ENCODE measurements around the gene SGPL1. TPM values are rescaled to one million over a fixed set of nuclear protein-coding genes. Genes with fewer than 3 reads are reported as not detected.

The SGPL1 gene
- total RNA-seq, 4 donors from 2014 or later: 34.2 to 47.1 (median 43.1) TPM

DNA sequence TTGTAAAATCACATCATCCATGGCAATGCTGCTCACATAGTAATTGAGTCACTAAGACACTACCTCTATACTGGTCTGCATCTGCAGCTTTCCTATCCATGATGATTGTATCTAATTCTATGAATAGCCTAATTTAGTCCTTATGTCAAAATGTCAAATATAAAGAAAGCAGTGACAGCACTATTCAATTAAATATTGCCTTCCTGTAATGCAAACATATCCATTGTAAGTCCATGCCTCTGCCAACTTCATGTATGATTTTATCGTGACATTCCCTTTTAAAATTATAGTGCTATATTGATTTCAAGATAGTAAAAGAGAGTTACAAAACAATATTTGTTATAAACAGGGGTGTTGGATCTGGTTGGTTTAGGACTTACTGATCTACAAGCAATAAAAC is 4.8 kb upstream of the SGPL1 start:
- intact Hi-C loops (cut with DNase I): loop anchor here (5.0 kb wide), 1 partner anchor 66 kb away; no protein-coding TSS in a partner anchor
- TF ChIP-seq POLR2A (IDR thresholded peaks at IDR 0.05): no peak
- Histone ChIP-seq H3K4me3 (no peak overlapping the region), H3K27me3 (no peaks in the 10 kb centered on the region), H3K27ac (no peak overlapping the region), H3K4me1 (peaks cover 0 to 67% (median 8%) of the 10 kb centered on the region in 3 donors), H3K9me3 (no peaks in the 10 kb centered on the region), H3K36me3 (no peaks in the 10 kb centered on the region)
- no peak for DNase-seq
- WGBS, 2 donors: 0 to 40% methylated on average over 1 of the region's 1 CpG

DNA sequence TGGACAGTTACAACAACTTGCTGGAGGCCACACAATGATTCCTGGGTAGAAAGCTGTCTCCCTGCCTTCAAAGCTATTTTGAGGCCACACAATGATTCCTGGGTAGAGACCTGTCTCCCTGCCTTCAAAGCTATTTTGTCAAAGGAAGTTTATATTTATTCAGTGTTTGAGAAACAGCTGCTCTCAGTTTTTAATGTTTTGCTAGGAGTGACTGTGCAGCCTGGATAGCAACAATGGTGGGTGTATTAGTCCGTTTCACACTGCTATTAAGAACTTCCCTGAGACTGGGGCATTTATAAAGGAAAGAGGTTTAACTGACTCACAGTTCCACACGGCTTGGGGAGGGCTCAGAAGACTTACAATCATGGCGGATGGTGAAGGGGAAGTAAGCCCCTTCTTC is 3.9 kb upstream of the SGPL1 start:
- Histone ChIP-seq H3K4me1 (peaks cover 2 to 62% (median 8%) of the 10 kb centered on the region in 3 donors), H3K27me3 (no peaks in the 10 kb centered on the region), H3K9me3 (no peaks in the 10 kb centered on the region), H3K36me3 (no peaks in the 10 kb centered on the region), H3K4me3 (no peak overlapping the region), H3K27ac (no peak overlapping the region)
- TF ChIP-seq, protein P1, sequence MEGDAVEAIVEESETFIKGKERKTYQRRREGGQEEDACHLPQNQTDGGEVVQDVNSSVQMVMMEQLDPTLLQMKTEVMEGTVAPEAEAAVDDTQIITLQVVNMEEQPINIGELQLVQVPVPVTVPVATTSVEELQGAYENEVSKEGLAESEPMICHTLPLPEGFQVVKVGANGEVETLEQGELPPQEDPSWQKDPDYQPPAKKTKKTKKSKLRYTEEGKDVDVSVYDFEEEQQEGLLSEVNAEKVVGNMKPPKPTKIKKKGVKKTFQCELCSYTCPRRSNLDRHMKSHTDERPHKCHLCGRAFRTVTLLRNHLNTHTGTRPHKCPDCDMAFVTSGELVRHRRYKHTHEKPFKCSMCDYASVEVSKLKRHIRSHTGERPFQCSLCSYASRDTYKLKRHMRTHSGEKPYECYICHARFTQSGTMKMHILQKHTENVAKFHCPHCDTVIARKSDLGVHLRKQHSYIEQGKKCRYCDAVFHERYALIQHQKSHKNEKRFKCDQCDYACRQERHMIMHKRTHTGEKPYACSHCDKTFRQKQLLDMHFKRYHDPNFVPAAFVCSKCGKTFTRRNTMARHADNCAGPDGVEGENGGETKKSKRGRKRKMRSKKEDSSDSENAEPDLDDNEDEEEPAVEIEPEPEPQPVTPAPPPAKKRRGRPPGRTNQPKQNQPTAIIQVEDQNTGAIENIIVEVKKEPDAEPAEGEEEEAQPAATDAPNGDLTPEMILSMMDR (IDR thresholded peaks at IDR 0.05): no peak
- TF ChIP-seq POLR2A (IDR thresholded peaks at IDR 0.05): no peak
- WGBS, 2 donors: 73 to 75% methylated on average over 3 of the region's 3 CpGs
- no peak for DNase-seq
- intact Hi-C loops (cut with DNase I): loop anchor here (5.0 kb wide), 1 partner anchor 65 kb away; no protein-coding TSS in a partner anchor

DNA sequence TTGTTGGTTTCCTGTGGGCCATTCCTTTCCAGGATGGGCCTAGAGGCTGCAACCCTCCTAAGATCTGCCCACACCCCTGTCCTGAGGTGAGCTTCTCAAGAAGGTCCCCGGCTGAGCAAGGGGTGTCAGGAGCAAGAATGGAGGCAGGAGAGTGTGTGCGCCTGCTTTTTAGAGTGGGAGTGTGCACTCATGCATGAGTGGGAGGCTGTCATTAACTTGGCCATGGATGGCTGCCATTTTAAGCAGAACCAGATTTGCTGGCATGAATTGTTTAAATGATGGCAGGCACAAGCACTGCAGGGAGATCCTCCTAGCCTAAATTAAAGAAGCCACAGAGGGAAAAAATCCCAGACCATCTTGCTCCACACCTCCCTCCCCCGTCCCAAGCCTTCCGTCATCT is 2.9 kb upstream of the SGPL1 start:
- intact Hi-C loops (cut with DNase I): loop anchor here (5.0 kb wide), 1 partner anchor 64 kb away; no protein-coding TSS in a partner anchor
- WGBS, 2 donors: 90 to 100% methylated on average over 2 of the region's 4 CpGs
- Histone ChIP-seq H3K27ac (no peak overlapping the region), H3K36me3 (peaks cover 0 to 7% (median 4%) of the 10 kb centered on the region in 3 donors), H3K4me1 (peaks cover 8 to 62% (median 8%) of the 10 kb centered on the region in 3 donors), H3K4me3 (no peak overlapping the region), H3K9me3 (no peaks in the 10 kb centered on the region), H3K27me3 (no peaks in the 10 kb centered on the region)
- no peak for DNase-seq
- TF ChIP-seq POLR2A (IDR thresholded peaks at IDR 0.05): no peak
- TF ChIP-seq, protein P1 (IDR thresholded peaks at IDR 0.05): no peak

DNA sequence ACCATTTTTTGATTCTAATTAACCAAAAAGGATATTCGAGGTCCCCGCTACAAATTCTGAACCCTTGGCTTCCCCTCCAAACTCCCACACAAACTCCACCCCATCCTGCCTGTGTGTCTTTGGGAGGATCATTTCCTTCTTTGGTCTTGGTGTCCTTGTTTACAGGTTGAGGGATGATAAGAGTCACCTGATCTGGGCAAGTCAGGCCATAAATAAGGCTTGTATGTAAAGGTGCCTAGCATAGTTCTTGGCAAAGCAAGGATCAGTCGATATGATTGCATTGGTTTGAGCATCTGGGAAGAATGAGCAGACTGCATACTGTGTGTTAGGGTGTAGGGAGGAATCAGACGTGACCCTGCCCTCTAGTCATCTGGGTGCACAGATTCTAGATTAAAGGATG is 1.6 kb upstream of the SGPL1 start:
- Histone ChIP-seq H3K36me3 (peaks cover 0 to 19% (median 4%) of the 10 kb centered on the region in 3 donors), H3K4me1 (peaks cover 0 to 62% (median 8%) of the 10 kb centered on the region in 3 donors), H3K4me3 (no peak overlapping the region), H3K27ac (no peak overlapping the region), H3K27me3 (no peaks in the 10 kb centered on the region), H3K9me3 (no peaks in the 10 kb centered on the region)
- intact Hi-C loops (cut with DNase I): loop anchor here (5.0 kb wide), 1 partner anchor 63 kb away; no protein-coding TSS in a partner anchor
- WGBS, 2 donors: 85 to 88% methylated on average over 4 of the region's 4 CpGs
- no peak for DNase-seq
- TF ChIP-seq, protein P1 (IDR thresholded peaks at IDR 0.05): no peak
- TF ChIP-seq POLR2A (IDR thresholded peaks at IDR 0.05): no peak

DNA sequence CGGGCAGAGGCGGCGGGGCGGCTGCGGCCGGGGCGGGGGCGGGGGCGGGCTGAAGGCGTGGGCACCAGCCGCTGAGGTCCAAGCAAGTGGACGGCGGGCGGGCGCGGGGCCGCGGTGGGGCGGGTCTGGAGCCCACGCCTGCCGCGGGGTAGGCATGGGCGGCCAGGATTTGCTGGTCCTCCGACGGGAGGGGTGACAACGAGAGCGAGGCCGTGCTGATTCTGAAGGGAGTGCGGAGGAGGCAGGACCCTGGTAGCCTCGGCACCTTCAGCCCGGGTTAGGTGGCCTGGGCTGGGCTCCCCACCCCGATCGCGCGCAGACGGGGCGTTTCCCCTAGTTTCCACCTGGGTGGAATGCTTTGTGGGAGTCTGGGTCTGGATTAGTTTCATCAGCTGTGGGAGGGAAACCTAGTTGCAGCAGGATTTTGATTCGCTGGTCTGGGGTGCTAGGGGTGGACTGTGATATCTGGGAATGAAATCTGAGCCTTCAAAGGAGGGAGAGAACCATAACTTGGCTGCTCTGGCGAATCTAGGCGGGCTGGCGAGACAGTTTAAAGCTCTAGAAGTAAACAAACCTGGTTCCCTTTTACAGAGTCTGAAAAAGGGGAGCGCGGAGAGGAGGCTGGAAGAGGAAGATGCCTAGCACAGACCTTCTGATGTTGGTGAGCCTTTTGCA is 609 bp downstream of the SGPL1 start:
- peak overlapping the region; percentile 94 to 99 (median 98) for H3K27ac ChIP-seq
- 1 to 7% methylated on average over 4 to 10 of the region's 43 CpGs for WGBS, 2 donors
- peaks cover 0 to 40% (median 4%) of the 10 kb centered on the region in 3 donors for H3K36me3 ChIP-seq
- intact Hi-C loops (cut with DNase I): no loop called here
- peaks cover 0 to 58% (median 8%) of the 10 kb centered on the region in 3 donors for H3K4me1 ChIP-seq
- DNase-seq: no peak
- H3K9me3 ChIP-seq: no peaks in the 10 kb centered on the region
- peak overlapping the region; percentile 75 to 92 (median 82) for H3K4me3 ChIP-seq
- TF ChIP-seq, protein P1 (IDR thresholded peaks at IDR 0.05): no peak
- peak in 3 of 4 donors; percentile 24 to 39 (median 37) for TF ChIP-seq POLR2A (IDR thresholded peaks at IDR 0.05)
- H3K27me3 ChIP-seq: no peaks in the 10 kb centered on the region

Measured in esophagus squamous epithelium (tissue), 5 donors.